GM18867 (cell line): ENCODE data around the gene LIMA1.
"Not testable (repeated sequence)": the region's sequence is repeated elsewhere in the genome, so short reads cannot be mapped to it uniquely, and the experiment has no call there.

Source experiments
- ATAC-seq: cut with Tn5 transposase; IDR thresholded peaks from one replicate; pipeline ENCODE4 v1.9.1; 2021; ENCODE audit warnings: mild to moderate bottlenecking, moderate library complexity; ENCODE audit not compliant: unreplicated experiment

LIMA1 gene

DNA sequence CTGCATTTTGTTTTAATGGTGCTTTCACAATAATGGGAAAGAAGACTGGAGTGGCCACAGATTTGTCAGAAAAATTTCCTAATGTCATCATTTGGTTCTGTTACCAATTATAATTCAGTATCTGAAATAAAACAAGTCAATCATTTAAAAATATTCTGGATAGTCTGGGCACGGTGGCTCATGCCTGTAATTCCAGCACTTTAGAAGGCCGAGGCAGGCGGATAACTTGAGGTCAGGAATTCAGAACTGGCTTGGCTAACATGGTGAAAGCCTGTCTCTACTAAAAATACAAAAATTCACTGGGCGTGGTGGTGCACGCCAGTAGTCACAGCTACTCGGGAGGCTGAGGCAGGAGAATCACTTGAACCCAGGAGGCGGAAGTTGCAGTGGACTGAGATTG lies 4.0 kb upstream of the LIMA1 start:
- ATAC-seq, result no peak

DNA sequence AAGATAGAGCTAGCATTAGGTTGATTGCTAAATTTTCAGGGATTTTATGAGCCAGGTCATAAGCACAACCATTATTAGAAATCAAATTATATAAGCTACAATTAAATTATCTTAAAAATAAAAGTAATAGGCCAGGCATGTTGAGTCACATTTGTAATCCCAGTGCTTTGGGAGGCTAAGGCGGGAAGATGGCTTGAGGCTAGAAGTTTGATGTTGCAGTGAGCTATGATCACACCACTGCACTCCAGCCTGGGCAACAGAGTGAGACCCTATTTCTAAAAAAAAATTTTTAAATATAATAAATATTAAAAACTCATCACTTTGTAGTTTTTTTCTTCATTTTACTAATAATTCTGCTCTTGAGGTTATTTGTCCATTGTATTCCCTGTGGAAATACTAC lies 1.9 kb upstream of the LIMA1 start:
- no peak for ATAC-seq

DNA sequence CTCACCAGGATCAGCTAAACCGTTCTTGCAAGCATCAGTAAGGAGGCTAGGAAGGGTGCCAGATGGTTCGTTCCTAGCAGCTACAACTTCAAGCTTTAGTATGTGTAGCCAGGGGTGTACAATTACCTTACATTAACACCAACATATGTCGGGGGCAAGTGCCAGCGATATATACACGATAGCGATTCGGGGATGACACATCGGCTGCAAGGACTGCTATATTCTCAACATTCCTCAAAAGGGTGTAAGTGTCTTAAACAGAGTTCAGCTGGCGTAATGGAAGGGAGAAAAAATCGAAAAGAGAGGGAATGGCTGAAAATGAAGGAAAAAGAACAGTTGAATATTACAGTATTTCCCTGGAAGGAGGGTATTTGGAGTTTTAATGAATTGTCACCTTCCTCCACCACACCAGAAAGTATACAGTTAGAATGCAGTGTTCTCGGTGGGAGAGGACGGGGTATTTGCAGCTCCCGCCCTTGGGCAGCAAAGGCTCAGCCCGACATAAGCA lies 545 bp downstream of the LIMA1 start:
- no peak for ATAC-seq

- ATAC-seq, result no peak
Observed at GRCh38 chr12:50279501-50279900, 3.8 kb downstream of the LIMA1 start.

DNA sequence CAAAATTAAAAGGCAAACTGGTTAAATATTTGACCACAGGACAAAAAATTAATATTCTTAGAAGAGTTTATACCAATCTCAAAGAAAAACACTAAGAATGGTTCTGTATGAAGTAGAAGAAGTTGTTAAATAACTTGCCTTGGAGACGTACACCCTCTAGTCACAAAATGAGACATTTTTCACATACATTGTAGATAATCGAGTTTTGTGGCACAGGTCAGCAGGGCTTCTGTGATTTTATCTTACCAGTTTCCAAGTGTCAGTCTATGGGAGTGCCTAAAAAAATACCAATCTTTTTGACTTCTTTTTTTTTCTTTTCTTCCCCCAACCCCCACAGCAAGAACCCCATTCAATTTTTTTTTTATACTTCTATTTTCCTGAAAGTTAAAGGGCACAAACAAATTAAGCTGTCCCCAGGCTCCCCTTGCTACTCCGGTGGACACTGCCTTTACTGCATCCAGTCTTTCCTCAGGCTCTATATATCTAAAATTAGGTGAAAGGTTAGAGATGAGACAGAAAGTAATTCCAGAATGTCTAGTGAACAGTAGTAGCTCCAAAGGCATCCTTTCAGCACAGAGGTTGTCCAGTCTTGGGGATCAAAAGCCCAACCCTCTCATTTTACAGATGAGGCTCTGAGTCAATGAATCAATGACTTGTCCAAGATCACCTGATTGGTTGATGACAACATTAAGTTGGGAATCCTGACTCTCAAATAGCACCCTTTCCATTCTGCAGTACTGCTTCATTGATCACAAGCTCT lies 6.2 kb downstream of the LIMA1 start:
- no peak for ATAC-seq

DNA sequence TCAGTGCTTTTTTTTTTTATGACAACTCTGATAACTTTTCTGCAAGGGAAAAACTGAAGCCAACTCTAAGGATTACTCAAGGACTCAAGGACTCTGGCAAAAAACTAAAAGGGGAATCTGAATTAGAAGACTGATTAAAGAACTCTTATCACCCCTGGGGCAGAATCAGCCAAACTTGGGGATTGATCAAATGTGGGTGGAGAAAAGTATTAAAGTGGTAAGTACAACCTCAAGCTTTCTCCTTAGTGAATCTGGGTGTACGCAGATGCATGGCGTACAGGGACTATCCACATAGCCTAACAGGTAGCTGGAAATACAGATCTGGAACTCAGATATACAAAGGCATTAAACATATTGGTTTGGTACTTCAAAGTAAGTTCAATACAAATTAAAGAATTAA lies 7.3 kb downstream of the LIMA1 start:
- no peak for ATAC-seq

DNA sequence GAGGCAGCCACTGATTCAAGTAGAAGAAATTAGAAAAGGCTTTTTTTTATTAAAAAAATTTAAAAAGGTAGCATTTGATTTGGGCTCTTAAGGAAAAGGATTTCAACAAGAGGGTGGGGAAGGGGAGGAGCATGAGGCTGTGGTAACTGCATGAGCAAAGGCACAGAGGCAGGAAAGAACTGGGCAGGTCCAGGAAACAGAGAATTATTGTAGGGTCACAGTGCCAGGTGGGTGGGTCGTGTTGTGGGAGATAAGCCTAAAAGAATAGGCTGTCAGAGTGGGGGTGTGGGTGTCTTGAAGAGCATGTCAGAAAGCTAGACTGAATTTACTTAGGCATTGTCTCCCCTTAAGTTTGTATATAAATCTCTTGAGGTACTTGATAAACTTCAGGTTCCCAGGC lies 7.8 kb downstream of the LIMA1 start:
- no peak for ATAC-seq

DNA sequence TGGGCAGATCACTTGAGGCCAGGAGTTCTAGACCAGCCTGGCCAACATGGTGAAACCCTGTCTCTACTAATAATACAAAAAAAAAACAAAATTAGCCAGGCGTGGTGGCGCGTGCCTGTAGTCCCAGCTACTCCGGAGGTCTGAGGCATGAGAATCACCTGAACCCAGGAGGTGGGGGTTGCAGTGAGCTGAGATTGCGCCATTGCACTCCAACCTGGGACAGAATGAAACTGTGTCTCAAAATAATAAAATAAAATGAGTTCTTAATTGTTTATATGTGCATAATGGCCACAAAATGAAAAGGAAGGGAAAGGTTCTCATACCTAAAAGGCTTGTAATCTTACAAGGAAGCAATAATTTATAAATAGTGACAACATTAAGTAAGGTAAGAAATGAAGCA lies 8.2 kb downstream of the LIMA1 start:
- not testable (repeated sequence) for ATAC-seq

- ATAC-seq, result no peak
Observed at GRCh38 chr12:50271724-50272247, 11.5 kb downstream of the LIMA1 start.

DNA sequence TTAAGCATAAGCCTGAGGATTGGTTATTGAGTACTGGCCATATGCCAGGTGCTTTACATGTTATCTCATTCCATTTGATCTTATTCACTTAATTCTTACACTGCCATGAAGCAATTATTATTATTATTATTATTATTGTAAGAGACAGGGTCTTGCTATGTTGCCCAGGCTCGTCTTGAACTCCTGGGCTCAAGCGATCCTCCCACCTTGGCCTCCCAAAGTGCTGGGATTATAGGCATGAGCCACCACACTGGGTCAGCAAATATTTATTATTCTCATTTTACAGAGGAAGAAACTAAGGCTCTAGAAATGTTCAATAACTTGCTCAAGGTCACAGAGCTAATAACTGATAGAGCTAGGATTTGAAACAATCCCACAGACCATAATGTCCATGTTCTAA lies 14.8 kb downstream of the LIMA1 start:
- no peak for ATAC-seq

DNA sequence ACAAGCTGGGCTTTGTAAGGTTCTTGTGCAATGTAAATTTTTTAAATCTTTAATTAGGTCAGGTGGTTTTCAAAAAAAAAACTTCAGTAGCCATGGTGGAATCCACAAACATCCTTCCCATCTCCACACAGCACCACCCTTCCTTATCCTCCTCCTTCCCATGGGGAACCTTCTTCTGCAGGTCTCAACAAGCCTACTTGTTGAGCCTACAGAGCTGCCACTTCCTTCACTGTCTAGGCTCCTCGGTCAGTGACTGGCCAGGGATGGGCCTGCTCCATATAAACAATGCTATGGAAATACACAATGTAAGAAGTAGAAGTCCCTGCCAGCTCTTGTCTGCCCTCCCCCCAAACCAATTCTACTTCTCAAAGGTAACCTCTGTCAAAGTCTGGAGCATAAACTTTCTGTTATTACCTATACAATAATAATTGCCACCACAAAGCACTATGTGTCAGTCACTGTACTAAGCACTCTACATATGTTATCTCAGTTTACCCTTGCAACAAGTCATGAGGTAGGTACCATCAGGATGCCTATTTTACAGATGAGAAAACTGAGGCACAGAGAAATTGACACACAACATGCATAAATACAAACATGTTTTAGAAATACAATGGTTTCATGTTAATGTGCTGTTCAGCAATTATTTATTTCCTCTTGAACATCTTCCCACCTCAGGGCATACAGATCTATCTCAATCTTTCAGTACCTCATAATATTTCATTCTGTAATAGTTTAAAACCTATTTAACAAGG lies 17.4 kb downstream of the LIMA1 start:
- ATAC-seq, result no peak

DNA sequence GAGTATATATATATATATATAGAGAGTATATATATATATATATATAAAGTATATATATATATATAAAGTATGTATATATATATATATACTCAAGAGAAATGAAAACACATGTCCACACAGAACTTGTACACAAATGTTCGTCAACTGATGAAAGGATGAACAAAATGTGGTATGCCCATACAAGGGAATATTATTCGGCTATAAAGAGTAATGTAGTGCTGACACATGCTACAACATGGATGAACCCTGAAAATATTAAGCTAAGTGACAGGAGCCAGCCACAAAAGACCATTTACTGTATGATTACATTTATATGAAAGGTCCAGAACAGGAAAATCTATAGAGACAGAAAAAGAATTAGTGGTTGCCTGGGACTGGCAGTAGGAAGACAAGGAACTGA lies 19.5 kb downstream of the LIMA1 start:
- ATAC-seq, result no peak

DNA sequence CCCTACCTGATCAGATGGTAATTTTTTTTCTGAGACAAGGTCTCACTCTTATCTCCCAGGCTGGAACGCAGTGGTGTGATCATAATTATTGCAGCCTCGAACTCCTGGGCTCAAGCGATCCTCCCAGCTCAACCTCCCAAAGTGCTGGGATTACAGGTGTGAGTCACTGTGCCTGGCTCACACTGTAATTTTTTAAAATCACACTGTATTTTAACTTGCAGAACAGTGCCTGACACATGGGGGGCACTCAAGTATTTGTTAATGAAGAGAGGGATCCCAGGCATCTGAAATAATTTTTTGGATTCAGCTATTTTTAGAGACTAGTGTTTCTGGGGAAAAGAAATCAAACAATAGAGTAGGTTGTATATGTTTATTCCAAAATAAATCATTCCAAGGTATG lies 21.7 kb downstream of the LIMA1 start:
- no peak for ATAC-seq

DNA sequence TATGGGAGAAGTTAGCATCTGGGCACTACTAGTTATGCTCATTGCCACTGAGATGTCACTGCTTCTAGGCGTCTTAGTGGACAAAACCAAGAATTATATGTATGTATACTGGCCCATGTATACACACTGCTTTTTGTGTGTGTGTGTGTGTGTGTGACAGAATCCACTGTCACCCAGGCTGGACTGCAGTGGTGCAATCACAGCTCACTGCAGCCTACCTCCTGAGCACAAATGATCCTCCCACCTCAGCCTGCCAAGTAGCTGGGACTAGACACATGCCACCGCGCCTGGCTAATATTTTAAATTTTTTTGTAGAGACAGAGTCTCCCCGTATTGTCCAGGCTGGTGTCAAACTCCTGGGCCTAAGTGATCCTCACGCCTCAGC lies 25.2 kb downstream of the LIMA1 start:
- ATAC-seq, result no peak

GRCh38 chr12:50257236-50258166 lies 25.8 kb downstream of the LIMA1 start:
- ATAC-seq, result no peak

DNA sequence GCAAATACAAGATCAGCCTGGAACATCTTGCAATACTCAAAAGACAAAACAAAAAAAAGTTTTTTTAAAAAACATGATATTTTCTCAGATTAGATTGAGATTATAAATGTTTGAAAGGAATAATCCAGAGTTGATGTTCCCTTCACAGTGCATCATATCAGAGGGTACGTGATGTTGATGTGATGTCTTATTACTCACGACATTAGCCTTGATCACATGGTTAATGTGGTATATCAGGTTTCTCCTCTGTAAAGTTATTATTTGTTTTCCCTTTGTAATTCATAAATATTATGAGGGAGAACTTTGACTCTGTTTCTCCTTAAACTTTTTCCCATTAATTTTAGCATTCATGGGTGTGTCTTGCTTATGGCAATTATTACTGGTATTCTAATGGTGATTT lies 26.6 kb downstream of the LIMA1 start:
- ATAC-seq, result no peak

GRCh38 chr12:50252977-50253602 lies 30.2 kb downstream of the LIMA1 start:
- ATAC-seq, result no peak

DNA sequence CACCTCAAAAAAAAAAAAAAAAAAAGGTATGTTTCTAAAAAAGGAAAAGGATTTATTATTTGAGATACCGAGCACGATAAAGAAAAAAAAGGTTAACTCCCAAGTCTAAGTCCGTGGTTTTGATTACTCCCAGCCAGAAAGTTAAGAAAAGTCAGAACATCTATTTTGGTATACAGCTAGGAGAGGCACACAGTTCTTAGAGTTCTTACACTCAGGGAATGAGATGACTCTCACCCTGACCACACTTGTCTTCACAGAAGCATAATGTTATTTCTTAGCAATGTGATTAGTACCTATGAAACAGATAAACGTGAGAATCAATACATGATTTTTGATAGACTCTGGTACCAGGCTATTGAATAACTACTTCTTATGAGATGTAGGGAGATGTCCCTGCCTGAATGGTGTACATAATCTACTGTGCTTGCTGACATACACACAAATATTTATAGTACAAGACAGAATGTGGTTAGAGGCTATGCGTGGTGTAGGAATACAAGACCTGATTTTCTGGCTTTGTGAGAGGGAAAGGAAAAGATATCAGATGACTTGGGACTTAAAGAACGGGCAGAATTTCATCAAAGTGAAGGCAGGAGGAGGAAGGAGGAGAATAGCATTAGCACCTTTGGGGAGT lies 31.6 kb downstream of the LIMA1 start:
- ATAC-seq, result no peak

DNA sequence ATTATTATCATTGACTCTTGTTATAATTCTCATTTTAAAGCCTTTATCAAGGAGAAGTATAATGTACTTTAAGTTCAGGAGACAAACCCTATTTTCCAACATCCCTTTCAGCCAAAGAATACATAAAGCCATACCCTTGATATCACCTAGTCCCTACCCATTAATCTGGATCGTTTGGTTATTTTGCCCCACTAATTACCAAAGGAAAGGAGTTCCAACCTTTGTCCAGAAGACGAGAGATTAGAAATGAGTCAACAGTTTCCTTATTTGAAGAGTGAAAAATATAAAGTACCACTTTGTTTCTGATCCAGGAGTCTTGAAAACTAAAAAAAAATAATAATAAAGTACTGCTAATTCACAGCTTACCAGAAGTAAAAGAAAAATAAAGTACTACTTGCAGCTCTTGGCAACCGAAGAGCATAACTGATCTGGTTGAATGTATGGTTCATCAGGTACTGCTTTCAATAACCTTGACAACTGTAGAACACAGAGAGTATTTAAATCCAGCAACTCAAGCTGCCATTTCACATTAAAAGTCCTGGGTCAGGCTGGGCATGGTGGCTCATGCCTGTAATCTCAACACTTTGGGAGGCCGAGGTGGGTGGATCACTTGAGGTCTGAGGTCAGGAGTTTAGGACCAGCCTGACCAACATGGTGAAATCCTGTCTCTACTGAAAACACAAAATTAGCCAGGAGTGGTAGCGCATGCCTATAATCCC lies 33.7 kb downstream of the LIMA1 start:
- ATAC-seq, result no peak
